ENCODE data around the gene COP1.
"Not testable (repeated sequence)": the region's sequence is repeated elsewhere in the genome, so short reads cannot be mapped to it uniquely, and the experiment has no call there.

COP1 gene

DNA sequence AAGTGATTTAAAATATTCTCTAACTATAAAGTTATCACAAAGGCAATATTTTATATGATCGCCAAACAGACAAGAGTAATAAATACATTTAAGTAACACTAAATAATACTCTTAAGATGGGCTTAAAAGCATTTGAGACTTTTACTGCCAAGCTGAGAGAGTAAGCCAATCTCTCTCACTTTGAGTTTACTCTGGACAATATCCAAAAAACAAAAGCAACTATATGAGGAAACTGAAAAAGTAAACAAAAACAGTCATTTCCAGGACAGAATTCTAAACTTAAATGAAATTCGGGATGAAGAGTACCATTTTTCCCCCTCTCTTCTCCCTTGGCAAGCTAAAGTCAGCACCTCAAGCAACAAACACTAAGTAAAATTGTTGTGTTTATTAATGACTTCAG lies 173.2 kb downstream of the COP1 start:
- no peak for DNase-seq (ENCODE audit: low read depth)

- no peak for DNase-seq (ENCODE audit: low read depth)
Measured at GRCh38 chr1:176033474-176033873, 173.6 kb downstream of the COP1 start.

GRCh38 chr1:176032040-176032645 lies 174.9 kb downstream of the COP1 start:
- DNase-seq (ENCODE audit: low read depth), result no peak

DNA sequence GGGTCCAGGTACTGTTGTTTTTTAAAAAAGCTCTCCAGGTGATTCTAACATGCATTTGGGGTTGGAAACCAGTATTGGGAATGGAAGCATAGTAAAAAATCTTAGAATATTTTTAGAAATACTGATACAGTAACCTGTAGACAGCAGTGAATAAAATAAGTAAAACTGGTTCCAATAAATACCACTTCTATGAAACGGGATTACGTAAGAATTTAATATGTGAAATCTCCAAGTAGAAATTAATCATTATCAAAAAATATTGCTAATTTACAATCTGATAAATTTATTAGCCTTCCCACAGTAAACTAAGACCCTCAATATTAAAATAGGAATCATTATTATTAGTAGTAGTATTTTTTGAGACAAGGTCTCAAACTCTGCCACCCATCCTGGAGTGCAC lies 177.5 kb downstream of the COP1 start:
- no peak for DNase-seq (ENCODE audit: low read depth)

DNA sequence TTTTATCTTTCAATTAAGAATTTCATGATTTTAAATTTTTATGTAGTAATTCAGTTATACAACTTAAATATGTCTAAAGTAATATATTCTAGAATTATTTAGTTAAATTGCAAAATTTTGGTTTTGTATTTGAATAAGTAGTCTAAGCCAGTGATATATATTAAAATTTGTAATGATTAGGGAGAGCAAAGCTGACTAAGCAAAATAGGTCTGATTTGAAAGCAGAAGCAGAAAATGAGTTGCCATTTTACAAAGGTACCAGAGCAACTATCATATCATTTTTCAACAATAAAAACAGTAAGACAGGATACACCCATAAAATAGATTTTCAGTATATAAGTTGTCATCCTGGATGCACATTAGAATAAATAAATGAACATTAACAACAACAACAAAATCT lies 177.9 kb downstream of the COP1 start:
- no peak for DNase-seq (ENCODE audit: low read depth)

- peak; percentile 2 for DNase-seq (ENCODE audit: low read depth)
Measured at GRCh38 chr1:176027934-176028333, 179.2 kb downstream of the COP1 start.

DNA sequence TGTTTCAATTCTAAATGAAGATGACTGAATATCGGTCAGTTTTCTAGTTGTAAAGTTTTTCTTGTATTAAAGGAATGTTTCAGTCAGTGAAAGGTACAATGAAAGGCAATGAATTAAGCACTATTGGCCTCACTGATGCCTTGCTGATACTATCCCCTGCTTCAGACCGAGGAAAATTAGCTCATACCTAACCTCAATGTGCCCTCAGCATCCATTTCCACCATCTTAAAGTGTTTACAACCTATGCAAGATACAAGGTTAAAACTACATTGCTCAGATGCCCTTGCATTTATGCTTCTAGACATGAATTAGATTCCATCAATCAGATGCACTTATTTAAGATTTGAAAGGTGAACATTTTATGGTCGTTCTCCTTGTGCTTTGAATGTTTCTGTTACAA lies 184.5 kb downstream of the COP1 start:
- no peak for DNase-seq (ENCODE audit: low read depth)

- no peak for DNase-seq (ENCODE audit: low read depth)
Measured at GRCh38 chr1:176017722-176018121, 189.4 kb downstream of the COP1 start.

DNA sequence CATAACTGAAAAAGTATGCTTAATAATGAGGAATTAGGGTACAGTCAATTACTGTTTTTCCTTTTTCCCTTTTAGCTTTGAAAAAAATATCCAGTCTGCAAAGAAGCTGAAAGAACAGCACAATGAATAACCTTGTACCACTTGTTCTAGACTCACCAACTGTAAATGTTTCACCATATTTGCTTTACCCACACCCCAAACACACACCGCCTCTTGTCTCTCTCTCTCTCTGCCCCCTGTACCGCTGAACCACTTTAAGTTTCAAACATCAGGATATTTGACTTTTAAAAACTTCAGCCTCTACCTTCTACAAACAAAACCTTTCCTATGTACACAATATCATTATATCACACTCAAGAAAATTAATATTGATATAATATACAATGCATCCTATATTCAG lies 197.1 kb downstream of the COP1 start:
- DNase-seq (ENCODE audit: low read depth), result no peak

DNA sequence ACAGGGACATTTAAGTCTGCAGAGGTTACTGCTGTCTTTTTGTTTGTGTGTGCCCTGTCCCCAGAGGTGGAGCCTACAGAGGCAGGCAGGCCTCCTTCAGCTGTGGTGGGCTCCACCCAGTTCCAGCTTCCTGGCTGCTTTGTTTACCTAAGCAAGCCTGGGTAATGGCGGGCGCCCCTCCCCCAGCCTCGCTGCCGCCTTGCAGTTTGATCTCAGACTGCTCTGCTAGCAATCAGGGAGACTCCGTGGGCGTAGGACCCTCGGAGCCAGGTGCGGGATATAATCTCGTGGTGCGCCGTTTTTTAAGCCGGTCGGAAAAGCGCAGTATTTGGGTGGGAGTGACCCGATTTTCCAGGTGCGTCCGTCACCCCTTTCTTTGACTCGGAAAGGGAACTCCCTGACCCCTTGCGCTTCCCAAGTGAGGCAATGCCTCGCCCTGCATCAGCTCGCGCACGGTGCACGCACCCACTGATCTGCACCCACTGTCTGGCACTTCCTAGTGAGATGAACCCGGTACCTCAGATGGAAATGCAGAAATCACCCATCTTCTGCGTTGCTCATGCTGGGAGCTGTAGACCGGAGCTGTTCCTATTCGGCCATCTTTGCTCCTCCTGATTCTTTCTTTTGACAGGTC lies 199.2 kb downstream of the COP1 start:
- not testable (repeated sequence) for DNase-seq (ENCODE audit: low read depth)

GRCh38 chr1:175994660-175995059 lies 212.4 kb downstream of the COP1 start:
- DNase-seq (ENCODE audit: low read depth), result not testable (repeated sequence)

DNA sequence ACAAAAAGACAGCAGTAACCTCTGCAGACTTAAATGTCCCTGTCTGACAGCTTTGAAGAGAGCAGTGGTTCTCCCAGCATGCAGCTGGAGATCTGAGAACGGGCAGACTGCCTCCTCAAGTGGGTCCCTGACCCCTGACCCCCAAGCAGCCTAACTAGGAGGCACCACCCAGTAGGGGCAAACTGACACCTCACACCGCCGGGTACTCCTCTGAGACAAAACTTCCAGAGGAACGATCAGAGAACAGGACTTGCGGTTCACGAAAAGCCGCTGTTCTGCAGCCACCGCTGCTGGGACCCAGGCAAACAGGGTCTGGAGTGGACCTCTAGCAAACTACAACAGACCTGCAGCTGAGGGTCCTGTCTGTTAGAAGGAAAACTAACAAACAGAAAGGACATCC lies 214.3 kb downstream of the COP1 start:
- DNase-seq (ENCODE audit: low read depth), result not testable (repeated sequence)

GRCh38 chr1:175992202-175992601 lies 214.9 kb downstream of the COP1 start:
- DNase-seq (ENCODE audit: low read depth), result not testable (repeated sequence)

GRCh38 chr1:175984813-175985212 lies 222.3 kb downstream of the COP1 start:
- DNase-seq (ENCODE audit: low read depth), result no peak

GRCh38 chr1:175984057-175984812 lies 222.9 kb downstream of the COP1 start:
- DNase-seq (ENCODE audit: low read depth), result no peak

GRCh38 chr1:175983363-175983762 lies 223.7 kb downstream of the COP1 start:
- not testable (repeated sequence) for DNase-seq (ENCODE audit: low read depth)

GRCh38 chr1:175981128-175981527 lies 226.0 kb downstream of the COP1 start:
- no peak for DNase-seq (ENCODE audit: low read depth)

- DNase-seq (ENCODE audit: low read depth), result no peak
Measured at GRCh38 chr1:175978926-175979325, 228.2 kb downstream of the COP1 start.

DNA sequence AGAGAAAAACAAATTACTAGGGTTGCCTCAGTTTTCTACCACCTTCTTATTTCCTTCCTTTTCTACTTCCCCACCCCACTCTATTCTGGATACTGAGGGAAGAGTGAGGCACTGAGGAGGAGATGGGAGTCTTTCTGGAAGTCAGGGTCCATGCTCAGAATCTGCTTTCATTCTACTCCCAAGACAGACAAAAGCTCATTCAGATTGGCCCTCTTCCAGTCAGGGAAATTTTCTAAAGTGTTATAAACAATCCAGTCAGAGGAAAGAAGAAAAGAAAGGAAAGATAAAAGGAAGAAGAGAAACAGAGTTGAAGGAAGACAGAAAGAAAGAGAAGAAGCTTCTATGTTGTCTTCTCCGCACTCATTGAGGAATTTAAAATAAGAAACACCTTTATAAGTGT lies 228.6 kb downstream of the COP1 start:
- no peak for DNase-seq (ENCODE audit: low read depth)

GRCh38 chr1:175976865-175977642 lies 230.0 kb downstream of the COP1 start:
- no peak for DNase-seq (ENCODE audit: low read depth)

DNA sequence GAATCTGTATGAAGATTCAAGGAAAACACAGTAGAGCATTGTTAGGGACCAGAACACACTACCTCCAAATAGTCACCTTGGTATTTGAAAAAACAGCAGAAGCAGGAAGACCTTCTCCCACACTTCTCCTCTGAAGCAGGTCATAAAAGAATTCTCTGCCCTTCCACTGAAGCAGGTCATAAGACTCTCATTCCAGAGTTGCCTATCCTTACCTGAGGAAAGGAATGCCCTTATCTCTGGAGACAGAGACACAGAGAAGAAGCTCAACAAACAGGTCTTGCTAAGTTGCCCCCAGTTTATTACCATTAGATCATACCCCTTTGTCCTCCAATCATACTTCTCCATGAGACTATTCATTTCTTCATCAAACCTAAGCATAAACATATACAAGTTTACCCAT lies 237.9 kb downstream of the COP1 start:
- DNase-seq (ENCODE audit: low read depth), result no peak

DNA sequence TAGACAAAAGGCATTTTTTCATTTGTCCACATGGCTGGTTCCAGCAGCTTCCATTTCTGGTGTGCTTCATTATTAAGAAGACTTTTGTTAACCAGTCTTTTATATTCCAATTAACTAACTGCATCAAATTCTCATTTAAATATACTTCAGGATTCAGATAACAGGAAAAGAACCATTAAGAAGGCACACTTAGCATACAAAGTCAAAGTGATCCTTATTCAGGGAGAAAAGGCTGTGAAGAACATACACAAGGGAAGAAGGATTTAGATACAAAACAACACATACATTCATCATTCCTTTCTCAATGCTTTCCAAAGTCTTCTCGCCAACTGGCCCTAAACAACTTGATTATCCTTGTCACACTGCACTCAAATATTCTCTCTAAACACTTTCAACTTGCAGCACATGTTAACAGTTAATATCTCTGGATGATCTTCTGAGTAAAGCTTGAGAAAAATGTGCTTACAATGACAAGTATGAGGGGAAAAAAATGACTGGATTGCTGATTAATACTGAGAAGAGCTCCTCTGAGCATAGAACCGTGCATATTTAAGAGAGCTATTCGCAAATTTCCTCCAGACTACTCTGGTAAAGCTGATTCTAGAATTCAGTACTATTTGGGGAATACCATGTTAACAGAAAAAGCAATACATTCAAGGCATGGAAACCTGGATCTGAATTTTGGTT lies 238.5 kb downstream of the COP1 start:
- no peak for DNase-seq (ENCODE audit: low read depth)
